Measurements from ENCODE around the gene ABCA12. TPM values are rescaled to one million over a fixed set of nuclear protein-coding genes. Genes with fewer than 3 reads are reported as not detected.
A peak's percentile ranks its signal among the peaks of the same experiment; 100 is the strongest.

Gene ABCA12, protein sequence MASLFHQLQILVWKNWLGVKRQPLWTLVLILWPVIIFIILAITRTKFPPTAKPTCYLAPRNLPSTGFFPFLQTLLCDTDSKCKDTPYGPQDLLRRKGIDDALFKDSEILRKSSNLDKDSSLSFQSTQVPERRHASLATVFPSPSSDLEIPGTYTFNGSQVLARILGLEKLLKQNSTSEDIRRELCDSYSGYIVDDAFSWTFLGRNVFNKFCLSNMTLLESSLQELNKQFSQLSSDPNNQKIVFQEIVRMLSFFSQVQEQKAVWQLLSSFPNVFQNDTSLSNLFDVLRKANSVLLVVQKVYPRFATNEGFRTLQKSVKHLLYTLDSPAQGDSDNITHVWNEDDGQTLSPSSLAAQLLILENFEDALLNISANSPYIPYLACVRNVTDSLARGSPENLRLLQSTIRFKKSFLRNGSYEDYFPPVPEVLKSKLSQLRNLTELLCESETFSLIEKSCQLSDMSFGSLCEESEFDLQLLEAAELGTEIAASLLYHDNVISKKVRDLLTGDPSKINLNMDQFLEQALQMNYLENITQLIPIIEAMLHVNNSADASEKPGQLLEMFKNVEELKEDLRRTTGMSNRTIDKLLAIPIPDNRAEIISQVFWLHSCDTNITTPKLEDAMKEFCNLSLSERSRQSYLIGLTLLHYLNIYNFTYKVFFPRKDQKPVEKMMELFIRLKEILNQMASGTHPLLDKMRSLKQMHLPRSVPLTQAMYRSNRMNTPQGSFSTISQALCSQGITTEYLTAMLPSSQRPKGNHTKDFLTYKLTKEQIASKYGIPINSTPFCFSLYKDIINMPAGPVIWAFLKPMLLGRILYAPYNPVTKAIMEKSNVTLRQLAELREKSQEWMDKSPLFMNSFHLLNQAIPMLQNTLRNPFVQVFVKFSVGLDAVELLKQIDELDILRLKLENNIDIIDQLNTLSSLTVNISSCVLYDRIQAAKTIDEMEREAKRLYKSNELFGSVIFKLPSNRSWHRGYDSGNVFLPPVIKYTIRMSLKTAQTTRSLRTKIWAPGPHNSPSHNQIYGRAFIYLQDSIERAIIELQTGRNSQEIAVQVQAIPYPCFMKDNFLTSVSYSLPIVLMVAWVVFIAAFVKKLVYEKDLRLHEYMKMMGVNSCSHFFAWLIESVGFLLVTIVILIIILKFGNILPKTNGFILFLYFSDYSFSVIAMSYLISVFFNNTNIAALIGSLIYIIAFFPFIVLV (N-terminal part only)
- total RNA-seq = not detected
- polyA plus RNA-seq = not detected
- not detected for total RNA-seq

DNA sequence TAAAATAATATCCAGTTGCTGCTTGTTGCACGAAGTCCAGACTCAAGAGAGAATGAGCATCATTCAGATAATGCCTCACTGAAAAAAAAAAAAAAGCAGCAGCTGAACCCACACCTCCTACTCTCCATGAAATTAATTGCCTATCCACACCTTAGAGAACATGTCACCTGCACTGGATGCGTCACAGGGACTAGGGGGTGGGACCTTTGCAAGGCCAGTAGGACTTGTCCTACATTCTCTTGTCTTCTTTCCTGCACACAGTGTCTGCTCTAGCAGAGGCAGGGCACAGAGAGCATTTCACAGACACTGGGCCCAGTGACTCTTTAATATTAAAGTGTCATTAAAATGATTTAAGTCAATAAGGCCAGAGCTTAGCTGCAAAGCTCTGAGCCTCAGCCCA, at the start of gene ABCA12:
TSS of gene ABCA12 (minus strand) at position 148 of the 400 bp plus-strand sequence. CDS start 418 bp downstream, outside the sequence.
- Mint-ChIP-seq H3K9me3 (peaks cover 0 to 9% (median 0%) of the 10 kb centered on the region in 11 donors), H3K4me1 (no peaks in the 10 kb centered on the region), H3K36me3 (no peaks in the 10 kb centered on the region), H3K27me3 (peaks cover 0 to 25% (median 11%) of the 10 kb centered on the region in 5 donors), H3K4me3 (no peak within 1 kb of the TSS), H3K27ac (no peak within 1 kb of the TSS)
- no peaks in the 10 kb centered on the region for H3K9me3 ChIP-seq (ENCODE audit: control insufficient read depth in 2 of 3, low read length in 3 of 3)
- no peak for ATAC-seq
- CTCF ChIA-PET = no interaction called here
- intact Hi-C loops (cut with micrococcal nuclease) = no loop called here
- no peak for DNase-seq
- no peak within 1 kb of the TSS for H3K4me3 ChIP-seq (ENCODE audit: low read length)
- H3K27me3 ChIP-seq (ENCODE audit: control insufficient read depth in 2 of 2, insufficient read depth in 2 of 2, low read length in 2 of 2) = no peaks in the 10 kb centered on the region
- H3K36me3 ChIP-seq (ENCODE audit: control insufficient read depth in 2 of 3, insufficient read depth in 3 of 3, low read length in 3 of 3) = no peaks in the 10 kb centered on the region
- H3K27ac ChIP-seq (ENCODE audit: low read depth, low read length) = no peak within 1 kb of the TSS
- no peaks in the 10 kb centered on the region for H3K4me1 ChIP-seq (ENCODE audit: control insufficient read depth in 2 of 2, insufficient read depth in 2 of 2, low read length in 2 of 2)
- POLR2A ChIA-PET = no interaction called here

DNA sequence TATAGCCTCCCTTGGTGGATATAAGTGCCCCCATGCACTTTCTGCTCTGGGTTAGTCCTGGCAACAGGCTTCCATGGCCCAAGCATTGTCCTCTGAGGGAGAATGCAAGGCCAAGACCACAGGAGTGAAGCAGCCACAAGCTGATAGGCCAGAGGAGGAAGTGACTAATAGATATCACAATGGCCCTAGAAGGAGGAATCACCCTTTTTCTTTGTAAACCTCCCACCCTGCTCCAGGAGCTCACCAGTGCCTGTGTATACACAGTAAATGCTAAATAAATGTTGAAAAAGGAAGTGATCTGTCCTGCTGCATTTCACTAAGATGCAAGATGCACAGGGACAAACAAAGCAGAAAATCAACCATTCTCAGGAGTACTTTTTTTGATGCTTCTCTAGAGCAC, 49.7 kb upstream of the ABCA12 start:
- intact Hi-C loops (cut with micrococcal nuclease) = no loop called here
- Histone ChIP-seq H3K4me3 (ENCODE audit: low read length) (no peak overlapping the region), H3K4me1 (ENCODE audit: control insufficient read depth in 2 of 2, insufficient read depth in 2 of 2, low read length in 2 of 2) (no peaks in the 10 kb centered on the region), H3K27ac (ENCODE audit: low read depth, low read length) (no peak overlapping the region), H3K27me3 (ENCODE audit: control insufficient read depth in 2 of 2, insufficient read depth in 2 of 2, low read length in 2 of 2) (no peaks in the 10 kb centered on the region), H3K9me3 (ENCODE audit: control insufficient read depth in 2 of 3, low read length in 3 of 3) (no peaks in the 10 kb centered on the region), H3K36me3 (ENCODE audit: control insufficient read depth in 2 of 3, insufficient read depth in 3 of 3, low read length in 3 of 3) (no peaks in the 10 kb centered on the region)
- Mint-ChIP-seq H3K4me3 (no peak overlapping the region), H3K4me1 (no peaks in the 10 kb centered on the region), H3K9me3 (peaks cover 0 to 10% (median 2%) of the 10 kb centered on the region in 11 donors), H3K27me3 (peaks cover 0 to 32% (median 14%) of the 10 kb centered on the region in 5 donors), H3K36me3 (no peaks in the 10 kb centered on the region), H3K27ac (no peak overlapping the region)
- POLR2A ChIA-PET = no interaction called here
- CTCF ChIA-PET = no interaction called here
- no peak for DNase-seq
- ATAC-seq = no peak

DNA sequence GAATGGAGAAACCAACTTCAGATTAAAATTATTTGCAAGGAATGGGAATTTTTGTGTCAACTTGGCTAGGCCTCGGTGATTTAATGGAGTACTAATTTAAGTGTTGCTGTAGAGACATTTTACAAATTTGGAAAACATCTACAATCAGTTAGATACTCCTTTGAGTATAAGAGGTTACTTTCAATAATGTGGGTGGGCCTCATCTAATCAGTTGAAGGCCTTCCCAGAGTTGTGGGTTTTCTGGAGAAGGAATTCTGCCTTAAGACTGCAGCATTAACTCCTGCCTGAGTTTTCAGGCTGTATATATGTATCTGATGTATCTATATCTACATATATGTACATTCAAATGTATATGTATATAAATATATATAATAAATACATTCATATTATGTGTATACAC, 47.6 kb upstream of the ABCA12 start:
- H3K4me1 ChIP-seq (ENCODE audit: control insufficient read depth in 2 of 2, insufficient read depth in 2 of 2, low read length in 2 of 2) = no peaks in the 10 kb centered on the region
- Mint-ChIP-seq H3K27me3 (peaks cover 0 to 24% (median 12%) of the 10 kb centered on the region in 5 donors), H3K9me3 (peaks cover 0 to 11% (median 5%) of the 10 kb centered on the region in 11 donors), H3K36me3 (no peaks in the 10 kb centered on the region), H3K4me1 (no peaks in the 10 kb centered on the region), H3K4me3 (no peak overlapping the region), H3K27ac (no peak overlapping the region)
- peaks cover 0 to 2% (median 0%) of the 10 kb centered on the region in 3 experiments for H3K9me3 ChIP-seq (ENCODE audit: control insufficient read depth in 2 of 3, low read length in 3 of 3)
- H3K27ac ChIP-seq (ENCODE audit: low read depth, low read length) = no peak overlapping the region
- H3K4me3 ChIP-seq (ENCODE audit: low read length) = no peak overlapping the region
- intact Hi-C loops (cut with micrococcal nuclease) = no loop called here
- H3K36me3 ChIP-seq (ENCODE audit: control insufficient read depth in 2 of 3, insufficient read depth in 3 of 3, low read length in 3 of 3) = no peaks in the 10 kb centered on the region
- no peaks in the 10 kb centered on the region for H3K27me3 ChIP-seq (ENCODE audit: control insufficient read depth in 2 of 2, insufficient read depth in 2 of 2, low read length in 2 of 2)
- CTCF ChIA-PET = no interaction called here
- no peak for DNase-seq
- ATAC-seq = no peak
- POLR2A ChIA-PET = no interaction called here

DNA sequence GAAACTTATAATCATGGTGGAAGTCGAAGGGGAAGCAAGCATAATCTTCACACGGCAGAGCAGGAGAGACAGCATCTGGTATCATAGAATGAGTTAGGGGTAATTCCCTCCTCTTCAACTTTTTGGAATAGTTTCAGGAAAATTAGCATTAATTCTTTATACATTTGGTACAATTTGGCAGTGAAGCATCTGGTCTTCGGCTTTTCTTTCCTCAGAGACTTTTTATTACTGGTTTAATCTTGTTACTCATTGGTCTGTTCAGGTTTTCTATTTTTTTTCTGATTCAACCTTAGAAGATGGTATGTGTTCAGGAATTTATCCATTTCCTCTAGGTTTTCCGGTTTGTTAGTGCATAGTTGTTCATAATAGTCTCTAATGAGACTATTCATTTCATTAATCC, 39.7 kb upstream of the ABCA12 start:
- ATAC-seq (no peak), DNase-seq (no peak)
- no peaks in the 10 kb centered on the region for H3K27me3 ChIP-seq (ENCODE audit: control insufficient read depth in 2 of 2, insufficient read depth in 2 of 2, low read length in 2 of 2)
- Mint-ChIP-seq H3K9me3 (peaks cover 0 to 22% (median 5%) of the 10 kb centered on the region in 11 donors), H3K36me3 (no peaks in the 10 kb centered on the region), H3K4me3 (no peak overlapping the region), H3K27ac (no peak overlapping the region), H3K27me3 (peaks cover 0 to 7% (median 4%) of the 10 kb centered on the region in 5 donors), H3K4me1 (no peaks in the 10 kb centered on the region)
- ChIA-PET POLR2A (no interaction called here), CTCF (no interaction called here)
- peaks cover 0 to 2% (median 0%) of the 10 kb centered on the region in 3 experiments for H3K9me3 ChIP-seq (ENCODE audit: control insufficient read depth in 2 of 3, low read length in 3 of 3)
- no peaks in the 10 kb centered on the region for H3K36me3 ChIP-seq (ENCODE audit: control insufficient read depth in 2 of 3, insufficient read depth in 3 of 3, low read length in 3 of 3)
- no peak overlapping the region for H3K27ac ChIP-seq (ENCODE audit: low read depth, low read length)
- H3K4me1 ChIP-seq (ENCODE audit: control insufficient read depth in 2 of 2, insufficient read depth in 2 of 2, low read length in 2 of 2) = no peaks in the 10 kb centered on the region
- intact Hi-C loops (cut with micrococcal nuclease) = no loop called here
- H3K4me3 ChIP-seq (ENCODE audit: low read length) = no peak overlapping the region

DNA sequence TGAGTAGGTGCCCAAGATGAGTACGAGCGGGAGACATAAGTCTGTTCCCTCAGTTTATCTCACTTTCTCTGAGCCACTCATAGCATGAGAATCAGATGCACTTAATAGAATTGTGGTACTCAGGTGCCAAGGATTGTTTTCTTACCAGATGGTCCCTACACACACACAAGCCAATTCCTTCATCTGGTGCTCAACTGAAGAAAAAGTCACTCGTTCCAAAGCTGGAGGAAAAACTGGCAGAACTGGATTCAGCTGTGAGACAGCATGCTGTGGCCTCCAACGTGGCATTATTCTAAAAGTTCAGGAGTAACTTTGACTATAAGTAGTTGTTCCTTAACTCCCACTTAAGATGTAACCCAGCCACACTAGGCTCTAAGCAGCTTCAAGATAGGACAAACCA, 33.4 kb upstream of the ABCA12 start:
- H3K36me3 Mint-ChIP-seq = no peaks in the 10 kb centered on the region
- ChIA-PET POLR2A (no interaction called here), CTCF (no interaction called here)
- peak overlapping the region in 3 of 10 donors; percentile 4 to 75 (median 61) for H3K4me3 Mint-ChIP-seq
- no peaks in the 10 kb centered on the region for H3K36me3 ChIP-seq (ENCODE audit: control insufficient read depth in 2 of 3, insufficient read depth in 3 of 3, low read length in 3 of 3)
- peaks cover 0 to 20% (median 11%) of the 10 kb centered on the region in 7 donors for H3K4me1 Mint-ChIP-seq
- H3K27ac ChIP-seq (ENCODE audit: low read depth, low read length) = no peak overlapping the region
- H3K27ac Mint-ChIP-seq = no peak overlapping the region
- H3K27me3 ChIP-seq (ENCODE audit: control insufficient read depth in 2 of 2, insufficient read depth in 2 of 2, low read length in 2 of 2) = no peaks in the 10 kb centered on the region
- peaks cover 0 to 5% (median 0%) of the 10 kb centered on the region in 11 donors for H3K9me3 Mint-ChIP-seq
- intact Hi-C loops (cut with micrococcal nuclease) = no loop called here
- ATAC-seq = no peak
- H3K4me3 ChIP-seq (ENCODE audit: low read length) = no peak overlapping the region
- H3K27me3 Mint-ChIP-seq = no peaks in the 10 kb centered on the region
- no peak for DNase-seq
- H3K4me1 ChIP-seq (ENCODE audit: control insufficient read depth in 2 of 2, insufficient read depth in 2 of 2, low read length in 2 of 2) = no peaks in the 10 kb centered on the region
- no peaks in the 10 kb centered on the region for H3K9me3 ChIP-seq (ENCODE audit: control insufficient read depth in 2 of 3, low read length in 3 of 3)

DNA sequence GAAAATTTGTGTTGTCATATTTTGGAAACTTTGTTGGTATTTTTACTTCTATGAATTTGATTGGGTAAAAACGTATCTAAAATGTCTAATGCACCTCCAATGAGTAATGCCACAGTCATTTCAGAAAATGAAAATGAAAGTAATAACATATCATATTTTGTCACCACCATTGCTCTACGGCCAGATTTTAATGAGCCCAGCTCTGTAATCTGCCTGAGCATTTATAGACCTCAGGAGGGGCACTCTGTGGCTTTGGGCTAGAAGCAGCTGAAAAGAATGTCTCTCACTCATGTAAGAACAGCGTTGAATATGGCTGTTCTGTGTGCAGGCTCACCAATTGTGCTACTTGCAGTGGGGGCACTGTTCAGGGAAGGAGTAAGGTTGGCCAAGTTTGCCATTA, 32.7 kb upstream of the ABCA12 start:
- peak overlapping the region in 4 of 9 donors; percentile 16 to 66 (median 38) for H3K27ac Mint-ChIP-seq

More for the DNA sequence above, 32.7 kb upstream of the ABCA12 start:
- intact Hi-C loops (cut with micrococcal nuclease) = no loop called here
- ATAC-seq (peak; percentile 20), DNase-seq (no peak)
- H3K9me3 ChIP-seq (ENCODE audit: control insufficient read depth in 2 of 3, low read length in 3 of 3) = no peaks in the 10 kb centered on the region
- no peaks in the 10 kb centered on the region for H3K4me1 ChIP-seq (ENCODE audit: control insufficient read depth in 2 of 2, insufficient read depth in 2 of 2, low read length in 2 of 2)
- CTCF ChIA-PET = no interaction called here
- Mint-ChIP-seq H3K4me3 (peak overlapping the region; percentile 21 to 75 (median 65)), H3K4me1 (peaks cover 0 to 20% (median 11%) of the 10 kb centered on the region in 7 donors), H3K9me3 (no peaks in the 10 kb centered on the region), H3K27me3 (no peaks in the 10 kb centered on the region), H3K36me3 (no peaks in the 10 kb centered on the region)
- no peak overlapping the region for H3K27ac ChIP-seq (ENCODE audit: low read depth, low read length)
- H3K36me3 ChIP-seq (ENCODE audit: control insufficient read depth in 2 of 3, insufficient read depth in 3 of 3, low read length in 3 of 3) = no peaks in the 10 kb centered on the region
- no peak overlapping the region for H3K4me3 ChIP-seq (ENCODE audit: low read length)
- H3K27me3 ChIP-seq (ENCODE audit: control insufficient read depth in 2 of 2, insufficient read depth in 2 of 2, low read length in 2 of 2) = no peaks in the 10 kb centered on the region
- POLR2A ChIA-PET = no interaction called here

Measured in naive thymus-derived CD4-positive, alpha-beta T cell (primary cell).